NCI-H1105 treated with DMSO at 0.1 percent for 48 hours (cell line): ENCODE data around the gene ZFP1.
"Not testable (repeated sequence)": the region's sequence is repeated elsewhere in the genome, so short reads cannot be mapped to it uniquely, and the experiment has no call there.

Experiments
- DNase-seq: peaks from one replicate; lab custom pipeline; 2025; lab: John Stamatoyannopoulos, UW

Gene ZFP1

GRCh38 chr16:75113541-75114121 is 34.7 kb upstream of the ZFP1 start:
- no peak for DNase-seq

GRCh38 chr16:75114179-75114945 is 34.0 kb upstream of the ZFP1 start:
- DNase-seq, result no peak

GRCh38 chr16:75114946-75115825 is 33.1 kb upstream of the ZFP1 start:
- no peak for DNase-seq

GRCh38 chr16:75116081-75116910 is 32.0 kb upstream of the ZFP1 start, which contains the start of gene LDHD:
LDHD (minus strand) TSS chr16:75116780; CDS start chr16:75116720, 60 bp downstream.
- DNase-seq, result no peak

- no peak for DNase-seq
These were observed 31.4 kb upstream of the ZFP1 start for GRCh38 chr16:75116911-75117245.

- no peak for DNase-seq
These were observed 29.3 kb upstream of the ZFP1 start for GRCh38 chr16:75118943-75119539.

- no peak for DNase-seq
These were observed 28.1 kb upstream of the ZFP1 start for GRCh38 chr16:75120253-75120652.

GRCh38 chr16:75121949-75122568 is 26.3 kb upstream of the ZFP1 start:
- no peak for DNase-seq

GRCh38 chr16:75122609-75123008 is 25.7 kb upstream of the ZFP1 start:
- DNase-seq, result no peak

GRCh38 chr16:75127713-75128415 is 20.5 kb upstream of the ZFP1 start:
- DNase-seq, result no peak

GRCh38 chr16:75129421-75130149 is 18.7 kb upstream of the ZFP1 start:
- DNase-seq, result not testable (repeated sequence)

GRCh38 chr16:75130150-75130771 is 18.1 kb upstream of the ZFP1 start:
- DNase-seq, result no peak

- DNase-seq, result no peak
These were observed 17.2 kb upstream of the ZFP1 start for GRCh38 chr16:75131081-75131480.

- DNase-seq, result no peak
These were observed 10.1 kb upstream of the ZFP1 start for GRCh38 chr16:75138233-75138632.

GRCh38 chr16:75138636-75139035 is 9.7 kb upstream of the ZFP1 start:
- no peak for DNase-seq

- DNase-seq, result no peak
These were observed 8.8 kb upstream of the ZFP1 start for GRCh38 chr16:75139498-75139897.

GRCh38 chr16:75143941-75144340 is 4.4 kb upstream of the ZFP1 start:
- DNase-seq, result no peak

- no peak for DNase-seq
These were observed 385 bp upstream of the ZFP1 start for GRCh38 chr16:75147968-75148310.

- no peak for DNase-seq
These were observed 3.5 kb downstream of the ZFP1 start for GRCh38 chr16:75151798-75152197.
